GM12878 (cell line): ENCODE data around the gene CPD. TPM values are rescaled to one million over a fixed set of nuclear protein-coding genes. Genes with fewer than 3 reads are reported as not detected.

Experiments used
- ATAC-seq: fragments of 200-7000 bp; cut with Tn5 transposase; 3 replicates; pipeline ENCODE4 v1.9.1; 2020; ENCODE audit warnings: mild to moderate bottlenecking, moderate library complexity
- BruUV-seq: library from RNA; stranded (reverse); fragments of 400-500 nt; replicated peaks from 2 replicates; lab custom pipeline; 2021; lab: Mats Ljungman, UMichigan
- CTCF ChIA-PET: fragments of 300-600 bp; sonication (Branson Sonifier 250); formaldehyde crosslinking; extraction: SDS; loops from one replicate; lab custom pipeline; 2021; ENCODE audit warnings: inconsistent platforms; lab: Yijun Ruan, JAX
- POLR2A ChIA-PET: fragments of 350-600 bp; formaldehyde crosslinking; extraction: SDS; loops from one replicate; lab custom pipeline; 2021; ENCODE audit warnings: inconsistent platforms; lab: Charles Lee
- RAD21 ChIA-PET: fragments of 300-600 bp; sonication (Branson Sonifier 250); formaldehyde crosslinking; loops from one replicate; lab custom pipeline; 2023; ENCODE audit warnings: antibody characterized with exemption; ENCODE audit not compliant: unreplicated experiment; lab: Charles Lee
- SMC1A ChIA-PET: fragments of 300-600 bp; sonication (Branson Sonifier 250); formaldehyde crosslinking; loops from one replicate; lab custom pipeline; 2023; ENCODE audit not compliant: unreplicated experiment, uncharacterized antibody; lab: Charles Lee
- DNase-seq: peaks from one replicate; pipeline ENCODE4 v3.0.0-alpha.2; 2011; ENCODE audit warnings: low read depth, low spot score
- FAIRE-seq: peaks from 3 replicates; lab custom pipeline; 2011; peaks lifted over from hg19 to GRCh38; lab: Jason Lieb, UNC
- H2AFZ ChIP-seq: 2 replicates; pipeline ENCODE4 v1.6.0; 2011; ENCODE audit warnings: low read depth, low read length, control low read depth; ENCODE audit not compliant: control insufficient read depth
- H3K27ac ChIP-seq: 2 replicates; pipeline ENCODE4 v1.5.1; 2011; ENCODE audit warnings: control low read depth; ENCODE audit not compliant: control insufficient read depth, insufficient read depth
- H3K27me3 ChIP-seq, 2 experiments: replicated peaks in 1 of 2; 2 replicates each; pipeline versions ENCODE4 v1.6.0 to v1.6.1; 2011; ENCODE audit warnings: low read length in 1 of 2; ENCODE audit not compliant: control insufficient read depth in 2 of 2, insufficient read depth in 2 of 2
- H3K36me3 ChIP-seq, 2 experiments: 2 replicates each; pipeline ENCODE4 v1.5.1; 2011; ENCODE audit warnings: low read length in 1 of 2; ENCODE audit not compliant: control insufficient read depth in 2 of 2, insufficient read depth in 2 of 2
- H3K4me1 ChIP-seq: 2 replicates; pipeline ENCODE4 v1.6.1; 2011; ENCODE audit warnings: mild to moderate bottlenecking, low read length, moderate library complexity, mixed read lengths; ENCODE audit not compliant: control insufficient read depth, insufficient read depth
- H3K4me2 ChIP-seq: 2 replicates; pipeline ENCODE4 v1.6.0; 2011; ENCODE audit warnings: control low read depth; ENCODE audit not compliant: control insufficient read depth, insufficient read depth
- H3K4me3 ChIP-seq: fragments of 200-600 bp; sonication (generic); 2 replicates; pipeline ENCODE4 v1.5.1; 2016
- H3K79me2 ChIP-seq: 2 replicates; pipeline ENCODE4 v1.6.0; 2011; ENCODE audit warnings: low read length; ENCODE audit not compliant: control insufficient read depth, insufficient read depth
- H3K9ac ChIP-seq: 2 replicates; pipeline ENCODE4 v1.8.0; 2011; ENCODE audit warnings: low read length, control low read depth, mixed read lengths; ENCODE audit not compliant: control insufficient read depth, insufficient read depth
- H3K9me3 ChIP-seq: replicated peaks from 3 replicates; pipeline ENCODE4 v1.5.1; 2011; ENCODE audit warnings: mild to moderate bottlenecking, low read length; ENCODE audit not compliant: control insufficient read depth, insufficient read depth
- H4K20me1 ChIP-seq: 2 replicates; pipeline ENCODE4 v1.6.0; 2011; ENCODE audit not compliant: control insufficient read depth, insufficient read depth
- PAX8 ChIP-seq: fragments of 450-650 bp; IDR thresholded peaks from 2 replicates; pipeline ENCODE4 v1.6.1; 2017; ENCODE audit warnings: mild to moderate bottlenecking, moderate library complexity
- WGBS: methylation state at CpG from one replicate; pipeline ENCODE4 v1.1.6; 2016; ENCODE audit warnings: low lambda C conversion rate; ENCODE audit not compliant: insufficient replicate concordance, insufficient coverage; ENCODE audit errors: missing lambda C conversion rate; 5-methylcytosine and 5-hydroxymethylcytosine counted together
- in situ Hi-C: fragments of 300-500 bp; cut with MboI; formaldehyde crosslinking; loops from 9 replicates; pipeline ENCODE4 v1.14.3; 2018; ENCODE audit warnings: mixed read lengths
- intact Hi-C: fragments of 100-400 bp; cut with micrococcal nuclease; formaldehyde crosslinking; loops from one replicate; pipeline ENCODE4 v1.14.2; 2022; ENCODE audit not compliant: unreplicated experiment
- polyA plus RNA-seq, 11 experiments: library from polyadenylated mRNA; depleted of rRNA in 4 of 11; unstranded in 6 of 11; stranded (reverse) in 5 of 11; fragments of >200 nt; fragmentation: Nextera tagmentation in 4 of 11; fragmentation: Illumina TruSeq in 1 of 11; extraction: Ambion mirVana in 4 of 11; extraction: Trizol in 1 of 11; gene quantifications; 1 replicate in 1 of 11; 2 replicates in 10 of 11; pipeline versions ENCODE4 v1.2.1 to v1.2.3, GENCODE V29; 2011 to 2016; ENCODE audit warnings: inconsistent platforms in 2 of 11, missing spikeins in 2 of 11, low read depth in 1 of 11
- total RNA-seq, 4 experiments: library from RNA; depleted of rRNA in 3 of 4; stranded (reverse); fragments of >200 nt in 3 of 4; fragmentation: Illumina TruSeq in 1 of 4; extraction: Trizol in 1 of 4; gene quantifications; 2 replicates each; pipeline versions ENCODE4 v1.2.1 to v1.2.3, GENCODE V29; 2013 to 2021
- TF ChIP-seq, protein P1 (sequence below): IDR thresholded peaks from 2 replicates; pipeline ENCODE4 v1.6.1; 2012; ENCODE audit warnings: improper control_type of control experiment, low read depth, low read length; ENCODE audit not compliant: insufficient replicate concordance

CPD gene
- total and polyA plus RNA-seq, 10 of the 15 experiments (the other 5 are each of a cell fraction or from before 2014, with no cell fraction given), result 3.5 to 24.2 (median 15.7) TPM

- DNase-seq, result no peak
- no peak overlapping the region for H3K9ac ChIP-seq
- no peak overlapping the region for H3K4me2 ChIP-seq
- peaks cover 2% of the 10 kb centered on the region for H3K79me2 ChIP-seq
- ChIA-PET RAD21 (no interaction called here), CTCF (interaction anchor here (0.6 to 1.1 kb wide), 2 partner anchors 13 to 243 kb away, joined by 3 to 4 read pairs; no protein-coding TSS in a partner anchor), POLR2A (no interaction called here), SMC1A (interaction anchor here (0.6 to 1.8 kb wide), 2 partner anchors 132 to 899 kb away, joined by 4 to 8 read pairs; no protein-coding TSS in a partner anchor)
- intact Hi-C loops (loop anchor here (10.0 kb wide), 1 partner anchor 368 kb away; no protein-coding TSS in a partner anchor), in situ Hi-C loops (no loop called here)
- peaks cover 7% of the 10 kb centered on the region for H3K4me1 ChIP-seq
- ATAC-seq, result no peak
- WGBS, result 67% methylated on average over 10 of the region's 10 CpGs
- no peaks in the 10 kb centered on the region for H3K9me3 ChIP-seq
- TF ChIP-seq PAX8, result no peak
- TF ChIP-seq, protein P1, sequence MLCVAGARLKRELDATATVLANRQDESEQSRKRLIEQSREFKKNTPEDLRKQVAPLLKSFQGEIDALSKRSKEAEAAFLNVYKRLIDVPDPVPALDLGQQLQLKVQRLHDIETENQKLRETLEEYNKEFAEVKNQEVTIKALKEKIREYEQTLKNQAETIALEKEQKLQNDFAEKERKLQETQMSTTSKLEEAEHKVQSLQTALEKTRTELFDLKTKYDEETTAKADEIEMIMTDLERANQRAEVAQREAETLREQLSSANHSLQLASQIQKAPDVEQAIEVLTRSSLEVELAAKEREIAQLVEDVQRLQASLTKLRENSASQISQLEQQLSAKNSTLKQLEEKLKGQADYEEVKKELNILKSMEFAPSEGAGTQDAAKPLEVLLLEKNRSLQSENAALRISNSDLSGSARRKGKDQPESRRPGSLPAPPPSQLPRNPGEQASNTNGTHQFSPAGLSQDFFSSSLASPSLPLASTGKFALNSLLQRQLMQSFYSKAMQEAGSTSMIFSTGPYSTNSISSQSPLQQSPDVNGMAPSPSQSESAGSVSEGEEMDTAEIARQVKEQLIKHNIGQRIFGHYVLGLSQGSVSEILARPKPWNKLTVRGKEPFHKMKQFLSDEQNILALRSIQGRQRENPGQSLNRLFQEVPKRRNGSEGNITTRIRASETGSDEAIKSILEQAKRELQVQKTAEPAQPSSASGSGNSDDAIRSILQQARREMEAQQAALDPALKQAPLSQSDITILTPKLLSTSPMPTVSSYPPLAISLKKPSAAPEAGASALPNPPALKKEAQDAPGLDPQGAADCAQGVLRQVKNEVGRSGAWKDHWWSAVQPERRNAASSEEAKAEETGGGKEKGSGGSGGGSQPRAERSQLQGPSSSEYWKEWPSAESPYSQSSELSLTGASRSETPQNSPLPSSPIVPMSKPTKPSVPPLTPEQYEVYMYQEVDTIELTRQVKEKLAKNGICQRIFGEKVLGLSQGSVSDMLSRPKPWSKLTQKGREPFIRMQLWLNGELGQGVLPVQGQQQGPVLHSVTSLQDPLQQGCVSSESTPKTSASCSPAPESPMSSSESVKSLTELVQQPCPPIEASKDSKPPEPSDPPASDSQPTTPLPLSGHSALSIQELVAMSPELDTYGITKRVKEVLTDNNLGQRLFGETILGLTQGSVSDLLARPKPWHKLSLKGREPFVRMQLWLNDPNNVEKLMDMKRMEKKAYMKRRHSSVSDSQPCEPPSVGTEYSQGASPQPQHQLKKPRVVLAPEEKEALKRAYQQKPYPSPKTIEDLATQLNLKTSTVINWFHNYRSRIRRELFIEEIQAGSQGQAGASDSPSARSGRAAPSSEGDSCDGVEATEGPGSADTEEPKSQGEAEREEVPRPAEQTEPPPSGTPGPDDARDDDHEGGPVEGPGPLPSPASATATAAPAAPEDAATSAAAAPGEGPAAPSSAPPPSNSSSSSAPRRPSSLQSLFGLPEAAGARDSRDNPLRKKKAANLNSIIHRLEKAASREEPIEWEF, result no peak
- no peaks in the 10 kb centered on the region for H4K20me1 ChIP-seq
- no peaks in the 10 kb centered on the region for H3K27me3 ChIP-seq
- no TSS peak for BruUV-seq
- FAIRE-seq, result no peak
- H2AFZ ChIP-seq, result no peak overlapping the region
- H3K36me3 ChIP-seq, result no peaks in the 10 kb centered on the region
- no peak overlapping the region for H3K27ac ChIP-seq
- H3K4me3 ChIP-seq, result no peak overlapping the region
Measured at GRCh38 chr17:30472238-30472890, 93.6 kb downstream of the CPD start.
